Osteoblast (primary cell): ENCODE results near the gene GIMAP6. TPM values are rescaled to one million over a fixed set of nuclear protein-coding genes. Genes with fewer than 3 reads are reported as not detected.

Experiments
- DNase-seq: peaks from one replicate; pipeline ENCODE4 v3.0.0; 2011; ENCODE audit warnings: low spot score, mixed read lengths; ENCODE audit not compliant: insufficient read length; ENCODE audit errors: missing footprints
- H2AFZ ChIP-seq: 2 replicates; pipeline ENCODE4 v1.6.0; 2011; ENCODE audit warnings: mild to moderate bottlenecking, low read length
- H3K27ac ChIP-seq: 2 replicates; pipeline ENCODE4 v1.5.1; 2011; ENCODE audit warnings: mild to moderate bottlenecking, low read depth, low read length, moderate library complexity
- H3K27me3 ChIP-seq: 2 replicates; pipeline ENCODE4 v1.6.0; 2012; ENCODE audit warnings: mild to moderate bottlenecking, control low read depth, inconsistent platforms, low read length, moderate library complexity; ENCODE audit not compliant: insufficient read depth
- H3K36me3 ChIP-seq: 2 replicates; pipeline ENCODE4 v1.5.1; 2011; ENCODE audit warnings: mild to moderate bottlenecking, low read length, control low read depth, moderate library complexity; ENCODE audit not compliant: insufficient read depth
- H3K4me1 ChIP-seq: 2 replicates; pipeline ENCODE4 v1.5.1; 2011; ENCODE audit warnings: mild to moderate bottlenecking, low read length, control low read depth, moderate library complexity; ENCODE audit not compliant: insufficient read depth
- H3K4me2 ChIP-seq: 2 replicates; pipeline ENCODE4 v1.6.0; 2011; ENCODE audit warnings: mild to moderate bottlenecking, low read length; ENCODE audit not compliant: insufficient read depth
- H3K4me3 ChIP-seq: fragments of 200-600 bp; sonication (generic); 3 replicates; pipeline ENCODE4 v1.5.1; 2012; ENCODE audit warnings: mild to moderate bottlenecking, low read length, inconsistent platforms; ENCODE audit not compliant: insufficient read depth
- H3K79me2 ChIP-seq: 2 replicates; pipeline ENCODE4 v1.6.0; 2012; ENCODE audit warnings: mild to moderate bottlenecking, low read length, control low read depth, inconsistent platforms; ENCODE audit not compliant: insufficient read depth
- H3K9me3 ChIP-seq: 2 replicates; pipeline ENCODE4 v1.5.1; 2011; ENCODE audit warnings: low read depth, low read length, control low read depth
- H4K20me1 ChIP-seq: 2 replicates; pipeline ENCODE4 v1.6.0; 2012; ENCODE audit warnings: mild to moderate bottlenecking, low read length, control low read depth; ENCODE audit not compliant: insufficient read depth
- CTCF ChIP-seq: IDR thresholded peaks from 2 replicates; pipeline ENCODE4 v1.5.1; 2011; ENCODE audit warnings: mild to moderate bottlenecking, low read depth, low read length, moderate library complexity; ENCODE audit errors: extremely low read depth
- total RNA-seq: library from RNA; depleted of rRNA; stranded (reverse); fragments of >200 nt; gene quantifications from 2 replicates; pipeline ENCODE4 v1.2.3, GENCODE V29; 2012

GIMAP6 gene
- total RNA-seq, 1 donor, result 0.36 TPM

DNA sequence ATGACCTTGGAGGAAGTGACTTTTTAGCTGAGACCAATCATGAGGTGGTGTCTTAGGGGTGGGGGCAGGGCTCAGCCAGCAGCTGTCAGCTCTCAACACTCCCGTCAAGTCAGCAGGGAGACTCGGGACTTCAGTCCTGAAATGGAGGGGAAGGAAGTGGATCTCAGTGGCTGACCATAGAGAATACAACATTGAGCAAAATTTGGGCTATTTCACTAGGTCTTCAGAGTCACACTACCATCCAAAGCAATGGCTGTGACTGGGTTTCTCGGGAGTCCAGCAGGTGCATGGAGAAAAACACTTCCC lies 16.8 kb upstream of the GIMAP6 start:
- Histone ChIP-seq H4K20me1 (no peaks in the 10 kb centered on the region), H3K27ac (no peak overlapping the region), H3K4me2 (no peak overlapping the region), H3K4me1 (no peaks in the 10 kb centered on the region), H3K4me3 (no peak overlapping the region), H3K9me3 (no peaks in the 10 kb centered on the region), H2AFZ (no peak overlapping the region), H3K36me3 (no peaks in the 10 kb centered on the region), H3K79me2 (no peaks in the 10 kb centered on the region), H3K27me3 (no peaks in the 10 kb centered on the region)
- no peak for TF ChIP-seq CTCF
- no peak for DNase-seq

DNA sequence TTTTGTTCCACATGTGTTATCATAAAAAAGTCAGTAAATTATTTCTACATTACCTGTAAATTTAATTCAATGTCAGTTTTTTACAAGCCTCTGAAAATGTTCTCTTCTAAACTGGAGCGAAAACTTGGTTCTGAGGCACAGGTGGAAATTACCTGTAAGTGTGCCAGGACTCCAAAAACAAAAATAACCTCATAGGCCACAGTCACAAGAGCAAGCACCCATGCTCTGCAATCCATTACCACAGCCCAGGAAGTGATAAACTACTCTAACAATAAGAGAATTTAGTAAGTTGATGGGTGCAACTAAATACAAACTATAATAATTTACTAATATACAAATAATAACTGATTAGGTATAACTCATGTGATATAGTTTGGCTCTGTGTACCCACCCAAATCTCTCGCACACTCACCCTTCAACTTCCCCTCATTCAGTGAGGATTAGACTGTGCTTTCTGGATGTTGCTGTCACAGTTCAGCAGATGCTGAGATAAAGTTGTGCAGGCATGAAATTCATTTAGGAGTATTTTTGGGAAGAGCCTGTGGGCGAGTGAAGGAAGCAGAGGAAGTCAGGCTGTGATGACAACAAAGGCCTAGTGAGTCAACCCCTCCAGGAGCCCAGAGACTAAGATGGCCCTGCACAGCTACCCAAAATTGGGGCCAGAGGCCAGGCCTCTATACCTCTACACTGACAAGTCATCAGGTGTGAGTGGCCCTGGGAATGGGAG lies 16.3 kb upstream of the GIMAP6 start:
- TF ChIP-seq CTCF, result no peak
- Histone ChIP-seq H3K79me2 (no peaks in the 10 kb centered on the region), H3K36me3 (no peaks in the 10 kb centered on the region), H2AFZ (no peak overlapping the region), H3K9me3 (no peaks in the 10 kb centered on the region), H3K27me3 (no peaks in the 10 kb centered on the region), H3K4me3 (no peak overlapping the region), H4K20me1 (no peaks in the 10 kb centered on the region), H3K4me2 (no peak overlapping the region), H3K4me1 (no peaks in the 10 kb centered on the region), H3K27ac (no peak overlapping the region)
- DNase-seq, result no peak

DNA sequence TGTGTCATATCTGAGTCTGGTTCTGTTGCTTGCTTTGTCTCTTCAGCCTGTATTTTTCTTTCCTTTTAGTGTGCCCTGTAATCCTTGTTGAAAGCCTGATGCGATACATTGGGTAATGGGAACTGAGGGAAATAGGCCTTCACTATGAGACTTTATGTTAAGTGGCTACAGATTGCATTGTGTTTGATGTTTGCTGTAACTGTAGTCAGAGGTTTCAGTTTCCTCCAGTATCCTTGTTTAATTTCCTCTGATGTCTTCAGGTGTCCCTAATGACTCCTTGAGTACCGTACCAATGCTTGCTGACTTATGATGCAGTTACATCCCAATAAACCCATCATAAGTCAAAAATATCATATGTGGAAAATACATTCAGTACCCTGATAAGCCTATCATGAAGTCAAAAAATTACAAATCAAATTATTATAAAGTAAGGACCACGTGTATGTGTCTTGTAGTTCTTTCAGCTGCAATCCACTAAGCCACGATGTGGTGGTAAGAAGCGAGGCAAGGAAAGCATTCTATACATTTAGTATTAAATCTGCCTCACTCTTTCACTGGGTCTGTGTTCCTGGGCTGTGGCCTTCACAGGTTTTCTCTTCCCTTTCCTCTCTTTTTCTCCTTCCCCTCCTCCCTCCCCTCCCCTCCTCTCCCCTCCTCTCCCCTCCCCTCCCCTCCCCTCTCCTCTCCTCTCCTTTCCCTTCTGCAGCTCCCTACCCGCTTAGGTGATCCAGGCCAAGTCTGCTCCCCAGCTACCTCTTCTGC lies 13.3 kb upstream of the GIMAP6 start:
- no peak for TF ChIP-seq CTCF
- no peak for DNase-seq
- no peaks in the 10 kb centered on the region for H3K27me3 ChIP-seq
- H3K79me2 ChIP-seq, result no peaks in the 10 kb centered on the region
- H4K20me1 ChIP-seq, result no peaks in the 10 kb centered on the region
- H3K9me3 ChIP-seq, result no peaks in the 10 kb centered on the region
- no peaks in the 10 kb centered on the region for H3K36me3 ChIP-seq
- H3K4me2 ChIP-seq, result no peak overlapping the region
- no peak overlapping the region for H3K27ac ChIP-seq
- no peaks in the 10 kb centered on the region for H3K4me1 ChIP-seq
- H2AFZ ChIP-seq, result no peak overlapping the region
- H3K4me3 ChIP-seq, result no peak overlapping the region

GRCh38 chr7:150642926-150643325 lies 10.7 kb upstream of the GIMAP6 start:
- Histone ChIP-seq H3K4me1 (no peaks in the 10 kb centered on the region), H3K36me3 (no peaks in the 10 kb centered on the region), H2AFZ (no peak overlapping the region), H3K4me3 (no peak overlapping the region), H3K27ac (no peak overlapping the region), H3K4me2 (no peak overlapping the region), H4K20me1 (no peaks in the 10 kb centered on the region), H3K79me2 (no peaks in the 10 kb centered on the region), H3K27me3 (no peaks in the 10 kb centered on the region), H3K9me3 (no peaks in the 10 kb centered on the region)
- no peak for DNase-seq
- TF ChIP-seq CTCF, result no peak
